ENCODE data around the gene CDK17.

DNA sequence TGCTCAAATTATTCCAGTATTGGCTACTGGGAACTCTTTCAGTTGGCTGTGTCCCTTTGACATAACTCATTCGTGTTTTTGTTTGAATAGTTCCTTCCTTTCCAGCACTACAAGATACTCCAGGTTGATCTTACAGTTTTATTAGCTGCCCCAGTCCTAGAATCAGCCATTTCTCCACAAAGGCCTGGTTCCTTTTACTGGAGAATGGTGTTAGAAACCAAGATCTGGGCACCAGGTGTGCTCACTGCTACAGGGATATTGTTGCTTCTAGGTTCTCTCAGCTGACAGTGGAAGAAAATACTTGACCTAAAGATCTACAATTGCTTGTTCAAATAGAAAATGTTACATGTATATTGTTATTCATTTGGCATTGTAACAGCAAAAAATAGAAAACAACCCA, 21.9 kb downstream of the CDK17 start:
- no peak for TF ChIP-seq POLR2A (IDR thresholded peaks at IDR 0.05)
- TF ChIP-seq, protein P1, sequence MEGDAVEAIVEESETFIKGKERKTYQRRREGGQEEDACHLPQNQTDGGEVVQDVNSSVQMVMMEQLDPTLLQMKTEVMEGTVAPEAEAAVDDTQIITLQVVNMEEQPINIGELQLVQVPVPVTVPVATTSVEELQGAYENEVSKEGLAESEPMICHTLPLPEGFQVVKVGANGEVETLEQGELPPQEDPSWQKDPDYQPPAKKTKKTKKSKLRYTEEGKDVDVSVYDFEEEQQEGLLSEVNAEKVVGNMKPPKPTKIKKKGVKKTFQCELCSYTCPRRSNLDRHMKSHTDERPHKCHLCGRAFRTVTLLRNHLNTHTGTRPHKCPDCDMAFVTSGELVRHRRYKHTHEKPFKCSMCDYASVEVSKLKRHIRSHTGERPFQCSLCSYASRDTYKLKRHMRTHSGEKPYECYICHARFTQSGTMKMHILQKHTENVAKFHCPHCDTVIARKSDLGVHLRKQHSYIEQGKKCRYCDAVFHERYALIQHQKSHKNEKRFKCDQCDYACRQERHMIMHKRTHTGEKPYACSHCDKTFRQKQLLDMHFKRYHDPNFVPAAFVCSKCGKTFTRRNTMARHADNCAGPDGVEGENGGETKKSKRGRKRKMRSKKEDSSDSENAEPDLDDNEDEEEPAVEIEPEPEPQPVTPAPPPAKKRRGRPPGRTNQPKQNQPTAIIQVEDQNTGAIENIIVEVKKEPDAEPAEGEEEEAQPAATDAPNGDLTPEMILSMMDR (IDR thresholded peaks at IDR 0.05 in 8 of 11, conservative IDR thresholded peaks at IDR 0.05 in 3 of 11): no peak
